ENCODE results near the gene ARHGAP6.

Gene ARHGAP6

GRCh38 chrX:11464836-11465463 is 200.8 kb downstream of the ARHGAP6 start:
- TF ChIP-seq SPI1 (IDR thresholded peaks at IDR 0.05; ENCODE audit: borderline replicate concordance, low read depth) (no peak), POLR2AphosphoS5 (IDR thresholded peaks at IDR 0.05; ENCODE audit: low read depth) (no peak), GABPA (IDR thresholded peaks at IDR 0.05; ENCODE audit: low read depth) (no peak)
- TF ChIP-seq, protein P1, sequence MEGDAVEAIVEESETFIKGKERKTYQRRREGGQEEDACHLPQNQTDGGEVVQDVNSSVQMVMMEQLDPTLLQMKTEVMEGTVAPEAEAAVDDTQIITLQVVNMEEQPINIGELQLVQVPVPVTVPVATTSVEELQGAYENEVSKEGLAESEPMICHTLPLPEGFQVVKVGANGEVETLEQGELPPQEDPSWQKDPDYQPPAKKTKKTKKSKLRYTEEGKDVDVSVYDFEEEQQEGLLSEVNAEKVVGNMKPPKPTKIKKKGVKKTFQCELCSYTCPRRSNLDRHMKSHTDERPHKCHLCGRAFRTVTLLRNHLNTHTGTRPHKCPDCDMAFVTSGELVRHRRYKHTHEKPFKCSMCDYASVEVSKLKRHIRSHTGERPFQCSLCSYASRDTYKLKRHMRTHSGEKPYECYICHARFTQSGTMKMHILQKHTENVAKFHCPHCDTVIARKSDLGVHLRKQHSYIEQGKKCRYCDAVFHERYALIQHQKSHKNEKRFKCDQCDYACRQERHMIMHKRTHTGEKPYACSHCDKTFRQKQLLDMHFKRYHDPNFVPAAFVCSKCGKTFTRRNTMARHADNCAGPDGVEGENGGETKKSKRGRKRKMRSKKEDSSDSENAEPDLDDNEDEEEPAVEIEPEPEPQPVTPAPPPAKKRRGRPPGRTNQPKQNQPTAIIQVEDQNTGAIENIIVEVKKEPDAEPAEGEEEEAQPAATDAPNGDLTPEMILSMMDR (IDR thresholded peaks at IDR 0.05; ENCODE audit: insufficient read depth, low read length), result no peak
- TF ChIP-seq, protein P2, sequence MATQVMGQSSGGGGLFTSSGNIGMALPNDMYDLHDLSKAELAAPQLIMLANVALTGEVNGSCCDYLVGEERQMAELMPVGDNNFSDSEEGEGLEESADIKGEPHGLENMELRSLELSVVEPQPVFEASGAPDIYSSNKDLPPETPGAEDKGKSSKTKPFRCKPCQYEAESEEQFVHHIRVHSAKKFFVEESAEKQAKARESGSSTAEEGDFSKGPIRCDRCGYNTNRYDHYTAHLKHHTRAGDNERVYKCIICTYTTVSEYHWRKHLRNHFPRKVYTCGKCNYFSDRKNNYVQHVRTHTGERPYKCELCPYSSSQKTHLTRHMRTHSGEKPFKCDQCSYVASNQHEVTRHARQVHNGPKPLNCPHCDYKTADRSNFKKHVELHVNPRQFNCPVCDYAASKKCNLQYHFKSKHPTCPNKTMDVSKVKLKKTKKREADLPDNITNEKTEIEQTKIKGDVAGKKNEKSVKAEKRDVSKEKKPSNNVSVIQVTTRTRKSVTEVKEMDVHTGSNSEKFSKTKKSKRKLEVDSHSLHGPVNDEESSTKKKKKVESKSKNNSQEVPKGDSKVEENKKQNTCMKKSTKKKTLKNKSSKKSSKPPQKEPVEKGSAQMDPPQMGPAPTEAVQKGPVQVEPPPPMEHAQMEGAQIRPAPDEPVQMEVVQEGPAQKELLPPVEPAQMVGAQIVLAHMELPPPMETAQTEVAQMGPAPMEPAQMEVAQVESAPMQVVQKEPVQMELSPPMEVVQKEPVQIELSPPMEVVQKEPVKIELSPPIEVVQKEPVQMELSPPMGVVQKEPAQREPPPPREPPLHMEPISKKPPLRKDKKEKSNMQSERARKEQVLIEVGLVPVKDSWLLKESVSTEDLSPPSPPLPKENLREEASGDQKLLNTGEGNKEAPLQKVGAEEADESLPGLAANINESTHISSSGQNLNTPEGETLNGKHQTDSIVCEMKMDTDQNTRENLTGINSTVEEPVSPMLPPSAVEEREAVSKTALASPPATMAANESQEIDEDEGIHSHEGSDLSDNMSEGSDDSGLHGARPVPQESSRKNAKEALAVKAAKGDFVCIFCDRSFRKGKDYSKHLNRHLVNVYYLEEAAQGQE (IDR thresholded peaks at IDR 0.05; ENCODE audit: insufficient replicate concordance, low read depth), result no peak
- no peak for DNase-seq (ENCODE audit: low read depth in 1 of 2, low spot score in 1 of 2)
- Histone ChIP-seq H3K4me3 (replicated peaks; ENCODE audit: insufficient read depth, low read length) (no peak overlapping the region), H3K27ac (replicated peaks) (no peak overlapping the region), H3K27me3 (ENCODE audit: insufficient read depth, poor library complexity, severe bottlenecking) (no peaks in the 10 kb centered on the region)

- no peak overlapping the region for H3K27ac ChIP-seq (replicated peaks)
- no peak overlapping the region for H3K4me3 ChIP-seq (replicated peaks; ENCODE audit: insufficient read depth, low read length)
- no peak for DNase-seq (ENCODE audit: low read depth in 1 of 2, low spot score in 1 of 2)
- H3K27me3 ChIP-seq (ENCODE audit: insufficient read depth, poor library complexity, severe bottlenecking), result no peaks in the 10 kb centered on the region
- TF ChIP-seq POLR2AphosphoS5 (IDR thresholded peaks at IDR 0.05; ENCODE audit: low read depth) (no peak), GABPA (IDR thresholded peaks at IDR 0.05; ENCODE audit: low read depth) (no peak), SPI1 (IDR thresholded peaks at IDR 0.05; ENCODE audit: borderline replicate concordance, low read depth) (no peak)
Measured at GRCh38 chrX:11464380-11464779, 201.3 kb downstream of the ARHGAP6 start.

- no peak for DNase-seq (ENCODE audit: low read depth in 1 of 2, low spot score in 1 of 2)
- H3K27me3 ChIP-seq (ENCODE audit: insufficient read depth, poor library complexity, severe bottlenecking), result no peaks in the 10 kb centered on the region
- H3K27ac ChIP-seq (replicated peaks), result no peak overlapping the region
- H3K4me3 ChIP-seq (replicated peaks; ENCODE audit: insufficient read depth, low read length), result no peak overlapping the region
- TF ChIP-seq, protein P1 (IDR thresholded peaks at IDR 0.05; ENCODE audit: insufficient read depth, low read length), result no peak
- TF ChIP-seq GABPA (IDR thresholded peaks at IDR 0.05; ENCODE audit: low read depth) (no peak), POLR2AphosphoS5 (IDR thresholded peaks at IDR 0.05; ENCODE audit: low read depth) (no peak), SPI1 (IDR thresholded peaks at IDR 0.05; ENCODE audit: borderline replicate concordance, low read depth) (no peak)
- TF ChIP-seq, protein P2 (IDR thresholded peaks at IDR 0.05; ENCODE audit: insufficient replicate concordance, low read depth), result no peak
Measured at GRCh38 chrX:11462648-11463047, 203.1 kb downstream of the ARHGAP6 start.

DNA sequence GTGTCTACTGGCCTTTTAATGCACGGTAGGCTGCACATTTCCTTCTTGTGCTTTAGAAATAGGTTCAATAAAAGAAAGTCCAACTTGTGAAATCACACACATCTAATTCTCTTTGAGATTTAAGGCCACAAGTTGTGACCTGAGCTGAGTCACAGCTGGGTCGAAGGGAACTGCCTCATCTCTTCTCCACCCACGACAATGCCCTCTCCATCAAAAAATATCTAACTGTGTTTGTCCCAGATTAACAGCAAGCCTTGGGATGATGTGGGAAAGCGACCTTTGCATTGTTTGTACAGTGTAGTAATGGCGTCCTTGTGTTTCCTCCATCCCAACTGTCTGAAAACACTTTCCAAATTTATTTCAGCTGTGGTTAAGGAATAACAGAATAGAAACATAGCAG is 203.6 kb downstream of the ARHGAP6 start:
- Histone ChIP-seq H3K27me3 (ENCODE audit: insufficient read depth, poor library complexity, severe bottlenecking) (no peaks in the 10 kb centered on the region), H3K27ac (replicated peaks) (no peak overlapping the region), H3K4me3 (replicated peaks; ENCODE audit: insufficient read depth, low read length) (no peak overlapping the region)
- DNase-seq (ENCODE audit: low read depth in 1 of 2, low spot score in 1 of 2), result no peak
- TF ChIP-seq SPI1 (IDR thresholded peaks at IDR 0.05; ENCODE audit: borderline replicate concordance, low read depth), result no peak
- TF ChIP-seq, protein P1 (IDR thresholded peaks at IDR 0.05; ENCODE audit: insufficient read depth, low read length), result no peak

Data from HL-60 (cell line).